Measurements from ENCODE around the gene CNTD1. TPM values are rescaled to one million over a fixed set of nuclear protein-coding genes. Genes with fewer than 3 reads are reported as not detected.

The CNTD1 gene
- total RNA-seq, 1 experiment from 2014 or later: 0.13 TPM

GRCh38 chr17:42774066-42774745, 24.5 kb upstream of the CNTD1 start:
- intact Hi-C loops (cut with micrococcal nuclease; ENCODE audit: unreplicated experiment): no loop called here
- H3K4me3 ChIP-seq (ENCODE audit: low read depth in 2 of 2, low read length in 2 of 2): peak overlapping the region; percentile 73 to 95
- no peaks in the 10 kb centered on the region for H3K27me3 ChIP-seq (ENCODE audit: control insufficient read depth, insufficient read depth, low read length)
- POLR2A ChIA-PET: interaction anchor here (0.6 to 1.1 kb wide), 2 partner anchors 50 to 72 kb away, joined by 6 to 8 read pairs; partner anchors contain the start of gene BECN1
- H3K9me3 ChIP-seq (ENCODE audit: control insufficient read depth, insufficient read depth, low read depth, low read length): no peaks in the 10 kb centered on the region
- no peak for ATAC-seq
- BruUV-seq (replicated peaks): no TSS peak
- CTCF ChIA-PET: interaction anchor here (0.6 to 1.2 kb wide), 2 partner anchors 10 to 14 kb away, joined by 3 read pairs; no protein-coding TSS in a partner anchor
- peak overlapping the region; percentile 86 for H3K27ac ChIP-seq (ENCODE audit: low read length)
- in situ Hi-C loops (cut with HindIII; ENCODE audit: low pct_unique_long_range_greater_than_20kb, low sequenced_read_pairs): no loop called here
- H3K4me1 ChIP-seq (ENCODE audit: control insufficient read depth, insufficient read depth, low read length): peaks cover 9% of the 10 kb centered on the region
- DNase-seq (ENCODE audit: low read depth, low spot score): no peak
- H3K36me3 ChIP-seq (ENCODE audit: control insufficient read depth, insufficient read depth, low read length): no peaks in the 10 kb centered on the region
- no peak for TF ChIP-seq REST (IDR thresholded peaks at IDR 0.05; ENCODE audit: insufficient read depth in 1 of 2, low read depth in 2 of 2, low read length in 1 of 2)
- no peak for TF ChIP-seq TCF7L2 (IDR thresholded peaks at IDR 0.05; ENCODE audit: low read depth, low read length)
- TF ChIP-seq SIN3A (IDR thresholded peaks at IDR 0.05; ENCODE audit: borderline replicate concordance, insufficient read depth, low read depth, low read length): no peak
- no peak for TF ChIP-seq CTCF (IDR thresholded peaks at IDR 0.05)
- TF ChIP-seq POLR2AphosphoS5 (IDR thresholded peaks at IDR 0.05; ENCODE audit: low read depth, low read length): no peak

- ATAC-seq (no peak), DNase-seq (ENCODE audit: low read depth, low spot score) (no peak)
- intact Hi-C loops (cut with micrococcal nuclease; ENCODE audit: unreplicated experiment): no loop called here
- H3K4me3 ChIP-seq (ENCODE audit: low read depth in 2 of 2, low read length in 2 of 2): no peak overlapping the region
- H3K9me3 ChIP-seq (ENCODE audit: control insufficient read depth, insufficient read depth, low read depth, low read length): no peaks in the 10 kb centered on the region
- ChIA-PET CTCF (no interaction called here), POLR2A (no interaction called here)
- peaks cover 13% of the 10 kb centered on the region for H3K4me1 ChIP-seq (ENCODE audit: control insufficient read depth, insufficient read depth, low read length)
- no peaks in the 10 kb centered on the region for H3K36me3 ChIP-seq (ENCODE audit: control insufficient read depth, insufficient read depth, low read length)
- no peaks in the 10 kb centered on the region for H3K27me3 ChIP-seq (ENCODE audit: control insufficient read depth, insufficient read depth, low read length)
- in situ Hi-C loops (cut with HindIII; ENCODE audit: low pct_unique_long_range_greater_than_20kb, low sequenced_read_pairs): no loop called here
- H3K27ac ChIP-seq (ENCODE audit: low read length): no peak overlapping the region
- no peak for TF ChIP-seq SIN3A (IDR thresholded peaks at IDR 0.05; ENCODE audit: borderline replicate concordance, insufficient read depth, low read depth, low read length)
- no peak for TF ChIP-seq REST (IDR thresholded peaks at IDR 0.05; ENCODE audit: insufficient read depth in 1 of 2, low read depth in 2 of 2, low read length in 1 of 2)
- no peak for TF ChIP-seq TCF7L2 (IDR thresholded peaks at IDR 0.05; ENCODE audit: low read depth, low read length)
- TF ChIP-seq POLR2AphosphoS5 (IDR thresholded peaks at IDR 0.05; ENCODE audit: low read depth, low read length): no peak
- no peak for TF ChIP-seq CTCF (IDR thresholded peaks at IDR 0.05)
- no TSS peak for BruUV-seq (replicated peaks)
These were observed 23.0 kb upstream of the CNTD1 start for GRCh38 chr17:42775534-42776098.
